GM23338 (cell line): ENCODE data around the gene SYNDIG1. TPM values are rescaled to one million over a fixed set of nuclear protein-coding genes. Genes with fewer than 3 reads are reported as not detected.

ENCODE experiments used
- ATAC-seq: fragments of 200-7000 bp; cut with Tn5 transposase; 3 replicates; pipeline ENCODE4 v1.9.1; 2020
- DNase-seq: peaks from one replicate; pipeline ENCODE4 v3.0.0-alpha.2; 2015; ENCODE audit warnings: low spot score
- H2AFZ ChIP-seq: fragments of 200-600 bp; sonication (generic); 2 replicates; pipeline ENCODE4 v1.8.0; 2016; ENCODE audit warnings: antibody characterized with exemption, mild to moderate bottlenecking, moderate library complexity
- H3F3A ChIP-seq: fragments of 200-600 bp; sonication (generic); replicated peaks from 2 replicates; pipeline ENCODE4 v1.8.0; 2017; ENCODE audit warnings: antibody characterized with exemption, mixed run types, low read depth
- H3K27ac ChIP-seq: fragments of 200-600 bp; sonication (generic); 2 replicates; pipeline ENCODE4 v1.6.1; 2016; ENCODE audit warnings: low read depth
- H3K27me3 ChIP-seq: fragments of 200-600 bp; sonication (generic); 2 replicates; pipeline ENCODE4 v1.8.0; 2016; ENCODE audit warnings: mild to moderate bottlenecking, mixed run types, moderate library complexity; ENCODE audit not compliant: insufficient read depth
- H3K36me3 ChIP-seq: fragments of 200-600 bp; sonication (generic); 2 replicates; pipeline ENCODE4 v1.8.0; 2016; ENCODE audit warnings: mild to moderate bottlenecking; ENCODE audit not compliant: insufficient read depth
- H3K4me1 ChIP-seq: fragments of 200-600 bp; sonication (generic); 2 replicates; pipeline ENCODE4 v1.8.0; 2016; ENCODE audit warnings: mild to moderate bottlenecking, moderate library complexity; ENCODE audit not compliant: insufficient read depth
- H3K4me2 ChIP-seq: fragments of 200-600 bp; sonication (generic); 2 replicates; pipeline ENCODE4 v1.7.1; 2017; ENCODE audit warnings: mixed run types
- H3K4me3 ChIP-seq: fragments of 200-600 bp; sonication (generic); 2 replicates; pipeline ENCODE4 v1.6.1; 2016; ENCODE audit warnings: mixed run types
- H3K79me2 ChIP-seq: fragments of 200-600 bp; sonication (generic); replicated peaks from 2 replicates; pipeline ENCODE4 v1.8.0; 2017; ENCODE audit warnings: mild to moderate bottlenecking; ENCODE audit not compliant: insufficient read depth
- H3K9me2 ChIP-seq: fragments of 200-600 bp; sonication (generic); 2 replicates; pipeline ENCODE4 v1.8.0; 2017; ENCODE audit not compliant: insufficient read depth
- H4K20me1 ChIP-seq: fragments of 200-600 bp; sonication (generic); replicated peaks from 2 replicates; pipeline ENCODE4 v1.8.0; 2017; ENCODE audit warnings: mild to moderate bottlenecking; ENCODE audit not compliant: insufficient read depth
- H3K27ac Mint-ChIP-seq: 2 replicates; pipeline ENCODE4 v1.8.0; 2020; ENCODE audit warnings: inconsistent platforms, mild to moderate bottlenecking, moderate library complexity, mixed read lengths
- H3K27me3 Mint-ChIP-seq: 3 replicates; pipeline ENCODE4 v1.8.0; 2022; ENCODE audit warnings: low read depth, mild to moderate bottlenecking, moderate library complexity, mixed read lengths, inconsistent platforms; ENCODE audit not compliant: insufficient read depth, poor library complexity
- H3K36me3 Mint-ChIP-seq: 3 replicates; pipeline ENCODE4 v1.8.0; 2021; ENCODE audit warnings: low read depth, mild to moderate bottlenecking, inconsistent platforms, moderate library complexity, mixed read lengths
- H3K4me1 Mint-ChIP-seq: 3 replicates; pipeline ENCODE4 v1.8.0; 2020; ENCODE audit warnings: mild to moderate bottlenecking, inconsistent platforms, mixed read lengths
- H3K4me3 Mint-ChIP-seq: 3 replicates; pipeline ENCODE4 v1.8.0; 2021; ENCODE audit warnings: moderate library complexity, mild to moderate bottlenecking, inconsistent platforms, mixed read lengths
- H3K9me3 Mint-ChIP-seq: 3 replicates; pipeline ENCODE4 v1.8.0; 2020; ENCODE audit warnings: moderate library complexity, mild to moderate bottlenecking, inconsistent platforms, mixed read lengths
- CTCF ChIP-seq, 2 experiments: fragments of 200-600 bp in 1 of 2; sonication (generic) in 1 of 2; conservative IDR thresholded peaks; 2 replicates each; pipeline versions ENCODE4 v1.5.1 to v1.6.1; 2016 to 2017; ENCODE audit warnings: antibody characterized with exemption in 2 of 2, low read depth in 2 of 2, mild to moderate bottlenecking in 2 of 2, moderate library complexity in 1 of 2
- EZH2 ChIP-seq: fragments of 200-600 bp; sonication (generic); IDR thresholded peaks from one replicate; pipeline ENCODE4 v1.8.0; 2017; ENCODE audit warnings: antibody characterized with exemption, mild to moderate bottlenecking, low read depth; ENCODE audit not compliant: unreplicated experiment
- JUNB ChIP-seq: IDR thresholded peaks from one replicate; pipeline ENCODE4 v1.6.1; 2016; ENCODE audit warnings: antibody characterized with exemption; ENCODE audit not compliant: unreplicated experiment
- POLR2AphosphoS5 ChIP-seq: IDR thresholded peaks from 2 replicates; pipeline ENCODE4 v1.6.1; 2016; ENCODE audit warnings: antibody characterized with exemption, low read depth
- STAT1 ChIP-seq: IDR thresholded peaks from one replicate; pipeline ENCODE4 v1.6.1; 2016; ENCODE audit warnings: antibody characterized with exemption; ENCODE audit not compliant: unreplicated experiment
- ZNF114 ChIP-seq: fragments of 250-450 bp; sonication (Bioruptor Pico); IDR thresholded peaks from 2 replicates; pipeline ENCODE4 v1.5.0; 2020; ENCODE audit warnings: mild to moderate bottlenecking, moderate library complexity
- ZNF331 ChIP-seq: fragments of 250-450 bp; sonication (Bioruptor Pico); IDR thresholded peaks from 2 replicates; pipeline ENCODE4 v1.5.0; 2020; ENCODE audit warnings: low read depth, mild to moderate bottlenecking, moderate library complexity
- ZNF462 ChIP-seq: fragments of 250-450 bp; sonication (Bioruptor Pico); IDR thresholded peaks from 2 replicates; pipeline ENCODE4 v1.5.0; 2020; ENCODE audit warnings: mild to moderate bottlenecking, moderate library complexity
- polyA plus RNA-seq: library from polyadenylated mRNA; unstranded; fragments of >200 nt; fragmentation: Nextera tagmentation; extraction: Ambion mirVana; gene quantifications from 2 replicates; pipeline ENCODE4 v1.2.1, GENCODE V29; 2016
- total RNA-seq: library from RNA; depleted of rRNA; stranded (reverse); fragments of >200 nt; shearing (Covaris generic); gene quantifications from 2 replicates; pipeline ENCODE4 v1.2.3, GENCODE V29; 2014

SYNDIG1 gene
- total and polyA plus RNA-seq, 2 experiments from 2014 or later: 2.8 to 4.8 TPM

GRCh38 chr20:24452498-24453127, 16.8 kb upstream of the SYNDIG1 start (continued):
- TF ChIP-seq CTCF (conservative IDR thresholded peaks at IDR 0.05; ENCODE audit: low read depth in 2 of 2): no peak
- TF ChIP-seq POLR2AphosphoS5: no peak
- no peak for TF ChIP-seq ZNF462 (CRISPR knock-in tag)

- H3K4me1 Mint-ChIP-seq: peaks cover 26% of the 10 kb centered on the region
- TF ChIP-seq JUNB: no peak
- no peak for TF ChIP-seq STAT1
- no peak for TF ChIP-seq EZH2
- TF ChIP-seq CTCF (conservative IDR thresholded peaks at IDR 0.05; ENCODE audit: low read depth in 2 of 2): no peak
- no peak for TF ChIP-seq ZNF114
- TF ChIP-seq ZNF331 (CRISPR knock-in tag): no peak
Measured at GRCh38 chr20:24453869-24454268, 15.6 kb upstream of the SYNDIG1 start.

More at GRCh38 chr20:24453869-24454268, 15.6 kb upstream of the SYNDIG1 start:
- no peaks in the 10 kb centered on the region for H3K27me3 ChIP-seq
- Mint-ChIP-seq H3K36me3 (no peaks in the 10 kb centered on the region), H3K9me3 (0 out of 3 replicates have a peak, but pooled peaks cover 3% of the 10 kb centered on the region), H3K27ac (no peak overlapping the region), H3K27me3 (peaks cover 10% of the 10 kb centered on the region), H3K4me3 (no peak overlapping the region)
- H4K20me1 ChIP-seq: no peaks in the 10 kb centered on the region
- H2AFZ ChIP-seq: no peak overlapping the region
- H3F3A ChIP-seq: no peaks in the 10 kb centered on the region
- peaks cover 10% of the 10 kb centered on the region; the same call in 1 of the 2 replicates for H3K9me2 ChIP-seq
- H3K4me3 ChIP-seq: no peak overlapping the region
- no peak overlapping the region for H3K27ac ChIP-seq
- H3K36me3 ChIP-seq: no peaks in the 10 kb centered on the region
- H3K79me2 ChIP-seq: no peaks in the 10 kb centered on the region
- H3K4me1 ChIP-seq: peaks cover 20% of the 10 kb centered on the region
- H3K4me2 ChIP-seq: no peak overlapping the region
- DNase-seq: no peak
- ATAC-seq: no peak
